Esophagus muscularis mucosa (tissue), 4 donors: Measurements from ENCODE around the gene SCGB1C2. TPM values are rescaled to one million over a fixed set of nuclear protein-coding genes. Genes with fewer than 3 reads are reported as not detected.

ENCODE experiments used
- DNase-seq: peaks from one replicate; pipeline ENCODE4 v3.0.0-alpha.2; 2017; ENCODE audit errors: extremely low spot score
- H3K27ac ChIP-seq, 4 donors: fragments of 200-600 bp; sonication (generic); replicated peaks in 1 of 4; 1 replicate in 3 of 4; 2 replicates in 1 of 4; pipeline ENCODE4 v1.5.1; 2016 to 2019; ENCODE audit warnings: mild to moderate bottlenecking in 1 of 4
- H3K27me3 ChIP-seq, 4 donors: fragments of 200-600 bp; sonication (generic); one replicate each; pipeline versions ENCODE4 v1.5.1 to v1.6.0; 2016 to 2019
- H3K36me3 ChIP-seq, 4 donors: fragments of 200-600 bp; sonication (generic); one replicate each; pipeline ENCODE4 v1.5.1; 2016 to 2019
- H3K4me1 ChIP-seq, 4 donors: fragments of 200-600 bp; sonication (generic); one replicate each; pipeline ENCODE4 v1.5.1; 2016 to 2019
- H3K4me3 ChIP-seq, 4 donors: fragments of 200-600 bp; sonication (generic); 1 replicate in 2 of 4; 2 replicates in 2 of 4; pipeline ENCODE4 v1.5.1; 2016 to 2019; ENCODE audit warnings: mild to moderate bottlenecking in 4 of 4, moderate library complexity in 1 of 4
- H3K9me3 ChIP-seq, 4 donors: fragments of 200-600 bp; sonication (generic); 1 replicate in 3 of 4; 2 replicates in 1 of 4; pipeline ENCODE4 v1.5.1; 2016 to 2019
- CTCF ChIP-seq, 3 experiments: fragments of 200-600 bp in 2 of 3; fragments of 450-650 bp in 1 of 3; sonication (generic) in 2 of 3; IDR thresholded peaks; one replicate each; pipeline ENCODE4 v1.5.1; 2017 to 2019; ENCODE audit warnings: antibody characterized with exemption in 3 of 3, mild to moderate bottlenecking in 2 of 3, moderate library complexity in 1 of 3
- EP300 ChIP-seq: sonication (generic); formaldehyde crosslinking; IDR thresholded peaks from one replicate; pipeline ENCODE4 v1.6.1; 2017; ENCODE audit warnings: antibody characterized with exemption
- POLR2A ChIP-seq: fragments of 450-650 bp; IDR thresholded peaks from one replicate; pipeline ENCODE4 v1.6.1; 2017; ENCODE audit warnings: antibody characterized with exemption, moderate library complexity, mild to moderate bottlenecking, low read depth
- POLR2AphosphoS5 ChIP-seq, 2 donors: sonication (generic); formaldehyde crosslinking; IDR thresholded peaks; one replicate each; pipeline ENCODE4 v1.6.1; 2017; ENCODE audit warnings: antibody characterized with exemption in 2 of 2
- WGBS: methylation state at CpG from one replicate; pipeline ENCODE4 v1.1.5; 2018; 5-methylcytosine and 5-hydroxymethylcytosine counted together
- intact Hi-C: fragments of 100-400 bp; cut with DNase I; formaldehyde crosslinking; loops from one replicate; pipeline ENCODE4 v1.15.1; 2023
- total RNA-seq, 4 donors: library from RNA; depleted of rRNA; stranded (reverse); fragments of >200 nt; gene quantifications; one replicate each; pipeline versions ENCODE4 v1.1.0 to v1.2.1, GENCODE V29; 2016

SCGB1C2 gene
- total RNA-seq, 4 donors from 2014 or later: not detected

- Histone ChIP-seq H3K4me1 (peaks cover 3 to 13% (median 8%) of the 10 kb centered on the region in 4 donors), H3K36me3 (peaks cover 0 to 10% (median 3%) of the 10 kb centered on the region in 4 donors), H3K4me3 (no peak overlapping the region), H3K27me3 (peaks cover 0 to 3% (median 0%) of the 10 kb centered on the region in 4 donors), H3K9me3 (no peaks in the 10 kb centered on the region), H3K27ac (no peak overlapping the region)
- intact Hi-C loops: loop anchor here (5.0 kb wide), 1 partner anchor 239 kb away; no protein-coding TSS in a partner anchor
- no peak for DNase-seq
- WGBS: 91% methylated on average over 14 of the region's 17 CpGs
- TF ChIP-seq POLR2AphosphoS5 (IDR thresholded peaks at IDR 0.05): no peak
- TF ChIP-seq EP300: no peak
- no peak for TF ChIP-seq CTCF (IDR thresholded peaks at IDR 0.05)
- no peak for TF ChIP-seq POLR2A
These were observed 10.7 kb downstream of the SCGB1C2 start for GRCh38 chr17:147796-148740.

GRCh38 chr17:148757-149156 lies 11.4 kb downstream of the SCGB1C2 start:
- intact Hi-C loops: loop anchor here (5.0 kb wide), 1 partner anchor 239 kb away; no protein-coding TSS in a partner anchor
- WGBS: 80% methylated on average over 10 of the region's 11 CpGs
- Histone ChIP-seq H3K27me3 (no peaks in the 10 kb centered on the region), H3K4me3 (no peak overlapping the region), H3K9me3 (no peaks in the 10 kb centered on the region), H3K36me3 (peaks cover 0 to 10% (median 3%) of the 10 kb centered on the region in 4 donors), H3K4me1 (peaks cover 3 to 9% (median 5%) of the 10 kb centered on the region in 4 donors), H3K27ac (no peak overlapping the region)
- TF ChIP-seq POLR2AphosphoS5 (IDR thresholded peaks at IDR 0.05): no peak
- no peak for TF ChIP-seq EP300
- TF ChIP-seq CTCF (IDR thresholded peaks at IDR 0.05): no peak
- no peak for TF ChIP-seq POLR2A
- DNase-seq: no peak

DNA sequence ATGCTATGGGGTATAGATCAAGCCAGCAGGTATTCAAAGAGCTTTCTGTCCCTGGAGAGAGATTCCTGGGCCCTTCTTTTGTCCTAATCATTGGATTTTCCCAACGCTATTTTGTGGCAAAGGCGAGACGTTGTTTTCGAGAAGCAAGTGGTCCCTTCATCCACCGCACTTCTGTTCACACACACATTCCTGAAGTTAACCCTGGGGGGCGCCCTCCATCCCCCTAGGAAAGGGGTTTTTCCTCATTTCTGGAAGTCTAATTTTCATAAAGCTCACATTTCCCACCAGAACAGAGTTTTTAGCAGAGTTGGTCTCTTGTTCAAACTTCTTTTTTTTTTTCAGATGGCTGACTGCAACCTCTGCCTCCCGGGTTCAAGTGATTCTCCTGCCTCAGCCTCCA lies 11.9 kb downstream of the SCGB1C2 start:
- Histone ChIP-seq H3K36me3 (peaks cover 0 to 10% (median 3%) of the 10 kb centered on the region in 4 donors), H3K4me1 (peaks cover 1 to 4% (median 2%) of the 10 kb centered on the region in 4 donors), H3K27ac (no peak overlapping the region), H3K27me3 (no peaks in the 10 kb centered on the region), H3K9me3 (no peaks in the 10 kb centered on the region), H3K4me3 (no peak overlapping the region)
- intact Hi-C loops: loop anchor here (5.0 kb wide), 1 partner anchor 238 kb away; no protein-coding TSS in a partner anchor
- TF ChIP-seq EP300 (no peak), POLR2A (no peak), CTCF (IDR thresholded peaks at IDR 0.05) (no peak), POLR2AphosphoS5 (IDR thresholded peaks at IDR 0.05) (no peak)
- no peak for DNase-seq
- WGBS: 84% methylated on average over 7 of the region's 7 CpGs

DNA sequence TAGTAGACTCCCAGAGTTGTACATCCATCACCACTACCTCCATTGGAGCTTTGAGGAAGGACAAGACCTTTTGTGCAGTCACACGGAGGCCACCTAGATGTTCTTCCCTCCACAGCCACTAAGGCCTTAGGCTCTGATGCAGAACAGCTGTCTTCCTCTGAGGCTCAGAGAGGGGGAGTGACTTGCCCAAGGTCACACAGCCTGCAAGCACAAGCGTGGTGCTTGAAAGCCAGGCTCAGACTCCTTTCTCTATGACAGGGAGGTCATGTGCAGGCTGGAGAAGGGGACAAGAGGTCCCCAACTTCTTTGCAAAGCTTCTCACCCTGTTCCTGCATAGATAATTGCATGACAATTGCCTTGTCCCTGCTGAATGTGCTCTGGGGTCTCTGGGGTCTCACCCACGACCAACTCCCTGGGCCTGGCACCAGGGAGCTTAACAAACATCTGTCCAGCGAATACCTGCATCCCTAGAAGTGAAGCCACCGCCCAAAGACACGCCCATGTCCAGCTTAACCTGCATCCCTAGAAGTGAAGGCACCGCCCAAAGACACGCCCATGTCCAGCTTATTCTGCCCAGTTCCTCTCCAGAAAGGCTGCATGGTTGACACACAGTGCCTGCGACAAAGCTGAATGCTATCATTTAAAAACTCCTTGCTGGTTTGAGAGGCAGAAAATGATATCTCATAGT lies 12.7 kb downstream of the SCGB1C2 start:
- Histone ChIP-seq H3K27me3 (no peaks in the 10 kb centered on the region), H3K9me3 (no peaks in the 10 kb centered on the region), H3K36me3 (peaks cover 0 to 10% (median 3%) of the 10 kb centered on the region in 4 donors), H3K4me3 (no peak overlapping the region), H3K27ac (no peak overlapping the region), H3K4me1 (no peaks in the 10 kb centered on the region)
- intact Hi-C loops: loop anchor here (5.0 kb wide), 1 partner anchor 237 kb away; no protein-coding TSS in a partner anchor
- TF ChIP-seq POLR2AphosphoS5 (IDR thresholded peaks at IDR 0.05) (no peak), EP300 (no peak), CTCF (IDR thresholded peaks at IDR 0.05) (no peak), POLR2A (no peak)
- no peak for DNase-seq
- 96% methylated on average over 4 of the region's 9 CpGs for WGBS
